Parathyroid adenoma (tissue), 2 donors: Measurements from ENCODE around the gene CCT6B.
A peak's percentile ranks its signal among the peaks of the same experiment; 100 is the strongest.

Source experiments
- H2AFZ ChIP-seq: fragments of 300-600 bp; sonication (generic); one replicate; pipeline ENCODE4 v1.7.0; 2017; ENCODE audit warnings: antibody characterized with exemption, mild to moderate bottlenecking
- H3K27ac ChIP-seq: fragments of 300-600 bp; sonication (generic); one replicate; pipeline ENCODE4 v1.7.0; 2017
- H3K27me3 ChIP-seq: fragments of 300-600 bp; sonication (generic); one replicate; pipeline ENCODE4 v1.7.0; 2017; ENCODE audit warnings: low read length; ENCODE audit not compliant: control insufficient read depth, insufficient read depth
- H3K36me3 ChIP-seq: fragments of 300-600 bp; sonication (generic); one replicate; pipeline ENCODE4 v1.7.0; 2017; ENCODE audit warnings: low read length; ENCODE audit not compliant: control insufficient read depth, insufficient read depth
- H3K4me1 ChIP-seq: fragments of 300-600 bp; sonication (generic); one replicate; pipeline ENCODE4 v1.7.0; 2017; ENCODE audit warnings: control low read depth
- H3K4me2 ChIP-seq: fragments of 300-600 bp; sonication (generic); one replicate; pipeline ENCODE4 v1.7.0; 2017; ENCODE audit warnings: low read length
- H3K4me3 ChIP-seq: fragments of 300-600 bp; sonication (generic); one replicate; pipeline ENCODE4 v1.7.0; 2017; ENCODE audit warnings: low read depth, low read length
- H3K79me2 ChIP-seq: fragments of 300-600 bp; sonication (generic); one replicate; pipeline ENCODE4 v1.7.0; 2017; ENCODE audit warnings: control low read depth
- H3K9ac ChIP-seq: fragments of 300-600 bp; sonication (generic); one replicate; pipeline ENCODE4 v1.7.0; 2017; ENCODE audit warnings: mild to moderate bottlenecking
- H3K9me3 ChIP-seq: fragments of 300-600 bp; sonication (generic); one replicate; pipeline ENCODE4 v1.7.0; 2017; ENCODE audit warnings: low read length; ENCODE audit not compliant: control insufficient read depth
- TF ChIP-seq, protein P1 (sequence below): fragments of 300-600 bp; sonication (generic); IDR thresholded peaks from one replicate; pipeline ENCODE4 v1.7.0; 2017; ENCODE audit warnings: antibody characterized with exemption, mild to moderate bottlenecking
- donor health status: primary hyperparathyroidism.

The CCT6B gene, protein sequence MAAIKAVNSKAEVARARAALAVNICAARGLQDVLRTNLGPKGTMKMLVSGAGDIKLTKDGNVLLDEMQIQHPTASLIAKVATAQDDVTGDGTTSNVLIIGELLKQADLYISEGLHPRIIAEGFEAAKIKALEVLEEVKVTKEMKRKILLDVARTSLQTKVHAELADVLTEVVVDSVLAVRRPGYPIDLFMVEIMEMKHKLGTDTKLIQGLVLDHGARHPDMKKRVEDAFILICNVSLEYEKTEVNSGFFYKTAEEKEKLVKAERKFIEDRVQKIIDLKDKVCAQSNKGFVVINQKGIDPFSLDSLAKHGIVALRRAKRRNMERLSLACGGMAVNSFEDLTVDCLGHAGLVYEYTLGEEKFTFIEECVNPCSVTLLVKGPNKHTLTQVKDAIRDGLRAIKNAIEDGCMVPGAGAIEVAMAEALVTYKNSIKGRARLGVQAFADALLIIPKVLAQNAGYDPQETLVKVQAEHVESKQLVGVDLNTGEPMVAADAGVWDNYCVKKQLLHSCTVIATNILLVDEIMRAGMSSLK

DNA sequence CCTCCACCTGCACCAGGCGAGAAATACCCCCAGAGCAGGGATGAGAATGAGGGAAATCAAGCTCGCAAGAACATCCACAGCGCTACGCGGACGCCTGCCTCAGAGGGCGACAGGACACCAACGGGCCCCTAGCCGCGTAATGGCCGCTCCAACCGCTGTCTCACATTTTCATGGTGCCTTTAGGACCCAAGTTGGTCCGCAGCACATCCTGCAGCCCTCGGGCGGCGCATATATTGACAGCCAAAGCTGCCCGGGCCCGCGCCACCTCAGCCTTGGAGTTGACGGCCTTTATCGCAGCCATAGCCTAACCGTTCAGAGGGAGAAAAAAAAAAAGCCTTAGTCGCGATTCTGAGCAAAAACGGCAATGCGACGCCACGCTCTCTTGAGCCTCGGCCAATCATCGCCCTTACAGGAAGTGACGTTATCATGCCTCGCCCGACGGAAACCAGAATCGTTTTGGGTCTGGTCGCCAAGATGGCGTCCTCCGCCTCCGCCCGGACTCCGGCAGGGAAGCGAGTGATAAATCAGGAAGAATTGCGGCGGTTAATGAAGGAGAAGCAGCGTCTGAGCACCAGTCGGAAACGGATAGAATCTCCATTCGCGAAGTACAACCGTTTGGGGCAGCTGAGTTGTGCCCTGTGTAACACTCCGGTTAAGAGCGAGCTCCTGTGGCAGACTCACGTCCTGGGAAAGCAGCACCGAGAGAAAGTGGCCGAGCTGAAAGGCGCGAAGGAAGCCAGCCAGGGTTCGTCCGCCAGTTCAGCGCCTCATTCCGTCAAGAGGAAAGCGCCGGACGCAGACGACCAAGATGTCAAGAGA is at the start of gene CCT6B, which contains the start of gene ZNF830:
Gene CCT6B (minus strand): TSS at position 368 of the 819 bp plus-strand sequence. CDS start 67 bp downstream, at position 301.
Gene ZNF830 (plus strand): TSS at position 448 of the 819 bp plus-strand sequence. CDS start 27 bp downstream, at position 475.
- Histone ChIP-seq H3K4me1 (peaks cover 5% of the 10 kb centered on the region), H3K9me3 (no peaks in the 10 kb centered on the region), H3K36me3 (no peaks in the 10 kb centered on the region), H3K27ac (peak within 1 kb of the TSS; percentile 91), H3K79me2 (peaks cover 3% of the 10 kb centered on the region), H3K4me2 (peak within 1 kb of the TSS; percentile 84), H2AFZ (peak within 1 kb of the TSS; percentile 97), H3K27me3 (no peaks in the 10 kb centered on the region), H3K4me3 (peak within 1 kb of the TSS; percentile 74), H3K9ac (peak within 1 kb of the TSS; percentile 79)
- TF ChIP-seq, protein P1, sequence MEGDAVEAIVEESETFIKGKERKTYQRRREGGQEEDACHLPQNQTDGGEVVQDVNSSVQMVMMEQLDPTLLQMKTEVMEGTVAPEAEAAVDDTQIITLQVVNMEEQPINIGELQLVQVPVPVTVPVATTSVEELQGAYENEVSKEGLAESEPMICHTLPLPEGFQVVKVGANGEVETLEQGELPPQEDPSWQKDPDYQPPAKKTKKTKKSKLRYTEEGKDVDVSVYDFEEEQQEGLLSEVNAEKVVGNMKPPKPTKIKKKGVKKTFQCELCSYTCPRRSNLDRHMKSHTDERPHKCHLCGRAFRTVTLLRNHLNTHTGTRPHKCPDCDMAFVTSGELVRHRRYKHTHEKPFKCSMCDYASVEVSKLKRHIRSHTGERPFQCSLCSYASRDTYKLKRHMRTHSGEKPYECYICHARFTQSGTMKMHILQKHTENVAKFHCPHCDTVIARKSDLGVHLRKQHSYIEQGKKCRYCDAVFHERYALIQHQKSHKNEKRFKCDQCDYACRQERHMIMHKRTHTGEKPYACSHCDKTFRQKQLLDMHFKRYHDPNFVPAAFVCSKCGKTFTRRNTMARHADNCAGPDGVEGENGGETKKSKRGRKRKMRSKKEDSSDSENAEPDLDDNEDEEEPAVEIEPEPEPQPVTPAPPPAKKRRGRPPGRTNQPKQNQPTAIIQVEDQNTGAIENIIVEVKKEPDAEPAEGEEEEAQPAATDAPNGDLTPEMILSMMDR, result no peak

DNA sequence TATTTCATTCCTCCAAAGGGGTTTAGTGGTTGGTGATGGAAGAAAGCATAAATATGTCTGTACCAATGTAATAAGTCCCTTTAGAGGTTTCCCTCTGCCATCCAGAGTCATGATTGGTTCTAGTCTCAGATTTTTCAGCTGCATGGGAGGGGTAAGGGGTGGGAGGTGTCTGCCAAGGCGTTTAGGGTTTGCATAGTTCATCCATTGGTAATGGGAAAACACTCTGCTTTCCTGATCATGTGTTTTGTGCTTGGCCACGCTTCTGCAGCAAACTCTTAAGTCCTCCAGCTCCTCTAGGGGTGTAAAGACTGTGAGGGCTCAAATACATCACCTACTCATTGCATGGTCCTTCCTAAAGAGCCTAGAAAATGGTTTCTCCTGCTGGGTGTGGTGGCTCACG is 48.8 kb upstream of the CCT6B start:
- TF ChIP-seq, protein P1, result no peak
- Histone ChIP-seq H3K4me2 (no peak overlapping the region), H3K9ac (no peak overlapping the region), H3K27me3 (no peaks in the 10 kb centered on the region), H3K79me2 (no peaks in the 10 kb centered on the region), H3K4me1 (no peaks in the 10 kb centered on the region), H3K9me3 (no peaks in the 10 kb centered on the region), H3K4me3 (no peak overlapping the region), H3K27ac (no peak overlapping the region), H2AFZ (no peak overlapping the region), H3K36me3 (no peaks in the 10 kb centered on the region)

DNA sequence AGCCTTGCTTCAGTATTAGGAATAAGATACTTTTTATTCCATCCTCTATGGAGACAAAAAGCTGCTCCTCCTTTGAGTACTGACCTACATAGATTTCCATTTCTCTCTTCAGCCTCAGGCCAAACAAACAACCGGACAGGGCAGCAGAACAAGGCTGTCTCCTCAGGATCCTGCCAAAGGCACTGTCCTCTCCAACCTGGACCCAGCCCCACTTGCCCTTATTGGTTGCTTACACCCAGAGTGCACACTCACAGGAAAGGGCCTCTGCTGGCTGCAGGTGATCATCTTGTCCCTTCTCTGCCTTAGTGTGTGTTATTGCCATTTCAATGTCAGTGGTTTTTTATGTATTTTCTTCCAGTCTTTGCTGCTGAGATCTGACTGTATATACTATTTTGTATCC is 45.7 kb upstream of the CCT6B start:
- Histone ChIP-seq H3K79me2 (no peaks in the 10 kb centered on the region), H3K27ac (no peak overlapping the region), H3K36me3 (no peaks in the 10 kb centered on the region), H3K27me3 (no peaks in the 10 kb centered on the region), H3K4me1 (no peaks in the 10 kb centered on the region), H2AFZ (no peak overlapping the region), H3K9me3 (no peaks in the 10 kb centered on the region), H3K4me2 (no peak overlapping the region), H3K4me3 (no peak overlapping the region), H3K9ac (no peak overlapping the region)
- TF ChIP-seq, protein P1, result no peak

DNA sequence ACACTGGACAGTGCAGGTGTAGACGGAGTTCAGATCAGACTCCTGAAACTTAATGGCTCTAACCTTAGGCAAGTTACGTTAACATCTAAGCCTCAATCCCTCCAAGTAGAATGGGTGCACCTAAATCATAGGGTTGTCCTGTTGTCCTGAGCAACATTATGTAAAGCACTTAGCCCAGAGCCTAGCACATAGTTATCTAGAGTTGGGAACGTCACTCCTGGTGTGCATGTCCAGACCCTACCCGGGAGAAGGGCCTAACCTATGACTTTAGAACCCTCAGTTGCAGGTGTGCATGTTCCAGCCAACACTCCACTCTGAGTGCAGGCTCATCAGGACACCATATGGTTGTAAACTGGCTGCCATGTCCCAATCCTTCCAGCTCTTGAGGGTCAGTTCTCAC is 45.1 kb upstream of the CCT6B start:
- no peaks in the 10 kb centered on the region for H3K27me3 ChIP-seq
- no peak overlapping the region for H3K4me2 ChIP-seq
- TF ChIP-seq, protein P1, result no peak
- no peaks in the 10 kb centered on the region for H3K36me3 ChIP-seq
- no peaks in the 10 kb centered on the region for H3K9me3 ChIP-seq
- H3K4me3 ChIP-seq, result no peak overlapping the region
- H3K27ac ChIP-seq, result no peak overlapping the region
- peaks cover 6% of the 10 kb centered on the region for H3K4me1 ChIP-seq
- H2AFZ ChIP-seq, result no peak overlapping the region
- no peak overlapping the region for H3K9ac ChIP-seq
- no peaks in the 10 kb centered on the region for H3K79me2 ChIP-seq
